Natural killer cell (primary cell): Measurements from ENCODE around the gene FURIN. TPM values are rescaled to one million over a fixed set of nuclear protein-coding genes. Genes with fewer than 3 reads are reported as not detected.

ENCODE experiments used
- ATAC-seq, 3 donors: fragments of 150-1000 bp in 2 of 3; fragments of 200-7000 bp in 1 of 3; cut with Tn5 transposase; 1 replicate in 1 of 3; 2 replicates in 2 of 3; pipeline ENCODE4 v1.10.0; 2021; ENCODE audit warnings: mild to moderate bottlenecking in 2 of 3, moderate library complexity in 2 of 3
- DNase-seq, 2 donors: peaks; one replicate each; pipeline versions ENCODE4 v3.0.0 to v3.0.0-alpha.2; 2013 to 2021; ENCODE audit warnings: mixed read lengths in 1 of 2
- H3K27ac ChIP-seq: one replicate; pipeline ENCODE4 v1.5.1; 2013; ENCODE audit warnings: mild to moderate bottlenecking, low read length
- H3K27me3 ChIP-seq: one replicate; pipeline ENCODE4 v1.6.1; 2013; ENCODE audit warnings: low read length; ENCODE audit not compliant: control insufficient read depth, insufficient read depth
- H3K36me3 ChIP-seq: one replicate; pipeline ENCODE4 v1.6.1; 2013; ENCODE audit warnings: low read length; ENCODE audit not compliant: control insufficient read depth, insufficient read depth
- H3K4me1 ChIP-seq: one replicate; pipeline ENCODE4 v1.6.1; 2013; ENCODE audit warnings: low read length; ENCODE audit not compliant: control insufficient read depth, insufficient read depth
- H3K4me3 ChIP-seq: one replicate; pipeline ENCODE4 v1.5.1; 2013; ENCODE audit warnings: low read length
- H3K9me3 ChIP-seq: one replicate; pipeline ENCODE4 v1.6.1; 2013; ENCODE audit warnings: low read length; ENCODE audit not compliant: control insufficient read depth, insufficient read depth
- H3K27ac Mint-ChIP-seq, 2 donors: one replicate each; pipeline ENCODE4 v1.8.0; 2022; ENCODE audit warnings: mild to moderate bottlenecking in 2 of 2, mixed read lengths in 2 of 2, moderate library complexity in 1 of 2
- H3K27me3 Mint-ChIP-seq, 2 donors: one replicate each; pipeline ENCODE4 v1.8.0; 2022; ENCODE audit warnings: low read depth in 2 of 2, mixed read lengths in 2 of 2
- H3K36me3 Mint-ChIP-seq: one replicate; pipeline ENCODE4 v1.8.0; 2022; ENCODE audit warnings: mixed read lengths
- H3K4me1 Mint-ChIP-seq, 2 donors: one replicate each; pipeline ENCODE4 v1.8.0; 2022; ENCODE audit warnings: mixed read lengths in 2 of 2
- H3K4me3 Mint-ChIP-seq: one replicate; pipeline ENCODE4 v1.8.0; 2022; ENCODE audit warnings: mild to moderate bottlenecking, moderate library complexity, mixed read lengths
- H3K9me3 Mint-ChIP-seq, 2 donors: one replicate each; pipeline ENCODE4 v1.8.0; 2022; ENCODE audit warnings: mixed read lengths in 2 of 2
- CTCF ChIP-seq: fragments of 200-600 bp; IDR thresholded peaks from one replicate; pipeline ENCODE4 v1.8.0; 2022; ENCODE audit warnings: antibody characterized with exemption
- WGBS: methylation state at CpG from one replicate; pipeline ENCODE4 v1.1.7; 2013; ENCODE audit warnings: missing lambda C conversion rate; ENCODE audit not compliant: insufficient coverage; 5-methylcytosine and 5-hydroxymethylcytosine counted together
- intact Hi-C: fragments of 100-400 bp; cut with micrococcal nuclease; formaldehyde crosslinking; loops from one replicate; pipeline ENCODE4 v1.14.2; 2022
- total RNA-seq, 4 donors: library from RNA; stranded (reverse); fragments of 120-200 nt in 1 of 4; gene quantifications; one replicate each; pipeline versions ENCODE4 v1.2.3 to v1.2.4, GENCODE V29; 2013 to 2022

Gene FURIN
- total RNA-seq, 3 donors from 2014 or later (not counting 1 experiment from before 2014, with no cell fraction given), result 110 to 178 (median 172) TPM

- no peak for TF ChIP-seq CTCF
- WGBS, result 83% methylated on average over 11 of the region's 11 CpGs
- Mint-ChIP-seq H3K9me3 (no peaks in the 10 kb centered on the region), H3K4me3 (peak overlapping the region; percentile 83), H3K4me1 (peaks cover 23% of the 10 kb centered on the region in 2 donors), H3K27ac (peak overlapping the region; percentile 95), H3K27me3 (no peaks in the 10 kb centered on the region), H3K36me3 (no peaks in the 10 kb centered on the region)
- no peak for ATAC-seq
- Histone ChIP-seq H3K27me3 (no peaks in the 10 kb centered on the region), H3K27ac (peak overlapping the region; percentile 72), H3K4me3 (no peak overlapping the region), H3K4me1 (peaks cover 40% of the 10 kb centered on the region), H3K36me3 (no peaks in the 10 kb centered on the region), H3K9me3 (no peaks in the 10 kb centered on the region)
- no peak for DNase-seq
- intact Hi-C loops, result loop anchor here (5.0 kb wide), 1 partner anchor 35 kb away; no protein-coding TSS in a partner anchor
Measured at GRCh38 chr15:90837094-90837493, 31.3 kb upstream of the FURIN start.

GRCh38 chr15:90838139-90838538 is 30.2 kb upstream of the FURIN start:
- no peak overlapping the region for H3K4me3 ChIP-seq
- peak; percentile 88 to 93 (median 92) for ATAC-seq
- no peak for TF ChIP-seq CTCF
- H3K9me3 Mint-ChIP-seq, result no peaks in the 10 kb centered on the region
- WGBS, result 2% methylated on average over 15 of the region's 15 CpGs
- peak overlapping the region; percentile 72 for H3K27ac ChIP-seq
- peak overlapping the region; percentile 95 for H3K27ac Mint-ChIP-seq
- no peaks in the 10 kb centered on the region for H3K9me3 ChIP-seq
- intact Hi-C loops, result loop anchor here (1.0 to 5.0 kb wide), 4 partner anchors 14 to 121 kb away; partner anchors contain the start of gene BLM
- no peaks in the 10 kb centered on the region for H3K27me3 ChIP-seq
- no peaks in the 10 kb centered on the region for H3K36me3 Mint-ChIP-seq
- peak; percentile 82 to 93 for DNase-seq
- H3K4me1 Mint-ChIP-seq, result peaks cover 23% of the 10 kb centered on the region in 2 donors
- peak overlapping the region; percentile 83 for H3K4me3 Mint-ChIP-seq
- peaks cover 40% of the 10 kb centered on the region for H3K4me1 ChIP-seq
- no peaks in the 10 kb centered on the region for H3K36me3 ChIP-seq
- no peaks in the 10 kb centered on the region for H3K27me3 Mint-ChIP-seq

- Mint-ChIP-seq H3K36me3 (no peaks in the 10 kb centered on the region), H3K9me3 (no peaks in the 10 kb centered on the region), H3K4me1 (peaks cover 23% of the 10 kb centered on the region in 2 donors), H3K27me3 (no peaks in the 10 kb centered on the region), H3K27ac (peak overlapping the region; percentile 95), H3K4me3 (peak overlapping the region; percentile 83)
- no peak overlapping the region for H3K4me3 ChIP-seq
- H3K9me3 ChIP-seq, result no peaks in the 10 kb centered on the region
- DNase-seq (peak in 1 of 2 donors; percentile 58), ATAC-seq (no peak)
- H3K27ac ChIP-seq, result peak overlapping the region; percentile 70
- intact Hi-C loops, result loop anchor here (1.0 to 5.0 kb wide), 4 partner anchors 14 to 122 kb away; partner anchors contain the start of gene BLM
- peaks cover 40% of the 10 kb centered on the region for H3K4me1 ChIP-seq
- H3K36me3 ChIP-seq, result no peaks in the 10 kb centered on the region
- no peak for TF ChIP-seq CTCF
- 47% methylated on average over 15 of the region's 15 CpGs for WGBS
- H3K27me3 ChIP-seq, result no peaks in the 10 kb centered on the region
Measured at GRCh38 chr15:90838544-90838943, 29.8 kb upstream of the FURIN start.
